ENCODE measurements around the gene CPPED1. TPM values are rescaled to one million over a fixed set of nuclear protein-coding genes. Genes with fewer than 3 reads are reported as not detected.

The CPPED1 gene
- total RNA-seq, 4 donors from 2014 or later: 10.4 to 18.9 (median 16.0) TPM

DNA sequence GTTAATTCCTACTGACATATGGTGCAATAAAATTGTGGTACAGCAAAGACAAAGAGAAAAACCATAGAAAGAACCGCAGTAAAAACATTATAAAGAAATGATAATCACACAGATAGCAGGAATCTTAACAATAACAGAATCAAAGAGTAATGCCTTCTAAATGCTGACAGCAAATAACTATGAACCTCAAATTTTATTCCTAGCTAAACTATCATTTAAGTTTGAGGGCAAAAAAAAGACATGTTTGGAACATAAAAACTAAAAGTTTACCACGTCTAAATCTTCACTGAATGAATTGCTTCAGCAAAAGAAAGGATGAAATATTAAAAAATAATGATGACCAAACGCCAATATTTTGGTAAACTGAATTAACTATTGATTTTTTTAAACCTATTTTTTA lies 135.8 kb downstream of the CPPED1 start:
- no peaks in the 10 kb centered on the region for H3K27me3 ChIP-seq
- no peaks in the 10 kb centered on the region for H3K4me1 ChIP-seq
- TF ChIP-seq, protein P1, sequence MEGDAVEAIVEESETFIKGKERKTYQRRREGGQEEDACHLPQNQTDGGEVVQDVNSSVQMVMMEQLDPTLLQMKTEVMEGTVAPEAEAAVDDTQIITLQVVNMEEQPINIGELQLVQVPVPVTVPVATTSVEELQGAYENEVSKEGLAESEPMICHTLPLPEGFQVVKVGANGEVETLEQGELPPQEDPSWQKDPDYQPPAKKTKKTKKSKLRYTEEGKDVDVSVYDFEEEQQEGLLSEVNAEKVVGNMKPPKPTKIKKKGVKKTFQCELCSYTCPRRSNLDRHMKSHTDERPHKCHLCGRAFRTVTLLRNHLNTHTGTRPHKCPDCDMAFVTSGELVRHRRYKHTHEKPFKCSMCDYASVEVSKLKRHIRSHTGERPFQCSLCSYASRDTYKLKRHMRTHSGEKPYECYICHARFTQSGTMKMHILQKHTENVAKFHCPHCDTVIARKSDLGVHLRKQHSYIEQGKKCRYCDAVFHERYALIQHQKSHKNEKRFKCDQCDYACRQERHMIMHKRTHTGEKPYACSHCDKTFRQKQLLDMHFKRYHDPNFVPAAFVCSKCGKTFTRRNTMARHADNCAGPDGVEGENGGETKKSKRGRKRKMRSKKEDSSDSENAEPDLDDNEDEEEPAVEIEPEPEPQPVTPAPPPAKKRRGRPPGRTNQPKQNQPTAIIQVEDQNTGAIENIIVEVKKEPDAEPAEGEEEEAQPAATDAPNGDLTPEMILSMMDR (IDR thresholded peaks at IDR 0.05): no peak
- TF ChIP-seq EP300 (IDR thresholded peaks at IDR 0.05) (no peak), POLR2A (IDR thresholded peaks at IDR 0.05) (no peak)
- no peak overlapping the region for H3K4me3 ChIP-seq
- 57 to 73% methylated on average over 3 of the region's 3 CpGs for WGBS, 2 donors
- DNase-seq (ENCODE audit: low spot score in 2 of 2): no peak
- H3K9me3 ChIP-seq: peaks cover 0 to 37% (median 3%) of the 10 kb centered on the region in 4 donors
- peaks cover 0 to 47% (median 0%) of the 10 kb centered on the region in 3 donors for H3K36me3 ChIP-seq
- no peak overlapping the region for H3K27ac ChIP-seq

DNA sequence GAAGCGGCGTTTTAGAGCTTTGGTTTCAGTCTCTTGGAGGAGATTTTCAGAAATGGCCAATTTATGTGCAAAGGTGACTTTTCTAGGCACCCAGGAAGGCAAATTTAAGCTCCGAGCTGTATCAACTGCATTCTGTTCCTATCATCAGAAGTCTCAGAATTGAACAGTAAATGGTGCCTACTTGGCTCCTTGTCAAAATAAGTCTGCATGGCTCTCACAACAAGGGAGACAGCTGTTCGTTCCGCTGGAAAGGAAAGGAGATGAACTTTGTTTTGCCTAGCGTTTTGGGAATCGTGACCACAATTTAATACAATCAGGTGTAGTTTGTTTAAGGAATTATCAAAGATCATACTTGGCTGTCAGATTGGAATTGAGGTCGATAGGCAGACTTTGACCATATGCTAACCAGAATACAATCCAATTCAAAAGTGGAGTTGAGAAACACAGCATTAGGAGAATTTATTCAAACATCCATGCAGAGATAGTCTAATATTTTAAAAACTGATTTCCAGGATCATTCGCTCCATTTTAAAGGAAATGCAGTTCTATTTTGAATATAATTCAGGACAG lies 139.4 kb downstream of the CPPED1 start:
- Histone ChIP-seq H3K27me3 (no peaks in the 10 kb centered on the region), H3K9me3 (peaks cover 0 to 30% (median 3%) of the 10 kb centered on the region in 4 donors), H3K27ac (no peak overlapping the region), H3K4me3 (no peak overlapping the region), H3K36me3 (peaks cover 0 to 40% (median 0%) of the 10 kb centered on the region in 3 donors), H3K4me1 (no peaks in the 10 kb centered on the region)
- TF ChIP-seq, protein P1 (IDR thresholded peaks at IDR 0.05): no peak
- TF ChIP-seq EP300 (IDR thresholded peaks at IDR 0.05) (no peak), POLR2A (IDR thresholded peaks at IDR 0.05) (no peak)
- 92 to 95% methylated on average over 9 of the region's 9 CpGs for WGBS, 2 donors
- DNase-seq (ENCODE audit: low spot score in 2 of 2): no peak

DNA sequence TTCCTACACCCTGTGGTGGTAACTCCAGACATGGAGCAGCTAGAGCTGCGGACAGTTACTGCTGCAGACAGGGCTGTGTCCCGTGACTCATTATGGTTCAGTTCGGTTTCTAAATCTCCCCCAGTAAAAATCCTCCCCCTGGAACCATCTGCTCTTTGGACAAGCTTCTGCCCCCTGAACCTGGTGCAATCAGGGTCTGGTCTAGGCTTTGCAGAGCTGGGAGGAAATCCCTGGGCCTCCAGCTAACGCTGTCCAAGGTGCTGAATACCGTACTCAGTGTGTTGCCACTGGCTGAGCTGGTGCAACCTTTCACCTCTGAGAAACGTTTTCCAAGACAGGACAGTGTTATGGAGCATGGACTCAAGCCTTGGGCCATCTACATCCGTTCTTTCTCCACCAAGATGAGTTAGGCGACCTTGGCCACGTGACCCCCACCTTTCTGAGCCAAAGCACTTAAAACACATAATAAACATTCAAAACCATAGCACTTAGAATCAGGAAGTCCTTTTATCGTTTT lies 142.0 kb downstream of the CPPED1 start:
- no peak for DNase-seq (ENCODE audit: low spot score in 2 of 2)
- Histone ChIP-seq H3K36me3 (peaks cover 0 to 48% (median 0%) of the 10 kb centered on the region in 3 donors), H3K27me3 (no peaks in the 10 kb centered on the region), H3K27ac (no peak overlapping the region), H3K4me1 (no peaks in the 10 kb centered on the region), H3K9me3 (peaks cover 0 to 30% (median 0%) of the 10 kb centered on the region in 4 donors), H3K4me3 (no peak overlapping the region)
- 35 to 44% methylated on average over 10 of the region's 10 CpGs for WGBS, 2 donors
- TF ChIP-seq POLR2A (IDR thresholded peaks at IDR 0.05) (no peak), EP300 (IDR thresholded peaks at IDR 0.05) (no peak)
- TF ChIP-seq, protein P1 (IDR thresholded peaks at IDR 0.05): no peak

DNA sequence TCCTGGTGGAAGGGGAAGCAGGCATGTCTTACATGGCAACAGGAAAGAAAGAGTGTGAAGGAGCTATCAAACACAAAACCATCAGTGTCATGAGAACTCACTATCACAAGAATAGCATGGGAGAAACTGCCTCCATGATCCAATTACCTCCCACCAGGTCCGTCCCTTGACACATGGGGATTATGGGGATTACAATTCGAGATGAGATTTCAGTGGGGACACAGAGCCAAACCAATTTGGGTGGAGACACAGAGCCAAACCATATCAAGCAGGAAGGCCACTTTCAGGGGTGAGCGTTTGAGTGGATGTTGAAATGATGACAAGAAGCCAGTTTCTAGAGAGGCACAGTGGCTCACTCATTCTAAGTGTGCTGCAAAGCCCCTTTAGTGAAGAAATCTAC lies 143.8 kb downstream of the CPPED1 start:
- DNase-seq (ENCODE audit: low spot score in 2 of 2): no peak
- WGBS, 2 donors: 71 to 73% methylated on average over 3 of the region's 3 CpGs
- Histone ChIP-seq H3K4me1 (no peaks in the 10 kb centered on the region), H3K27ac (no peak overlapping the region), H3K27me3 (no peaks in the 10 kb centered on the region), H3K4me3 (no peak overlapping the region), H3K9me3 (peaks cover 0 to 28% (median 0%) of the 10 kb centered on the region in 4 donors), H3K36me3 (peaks cover 0 to 47% (median 0%) of the 10 kb centered on the region in 3 donors)
- TF ChIP-seq POLR2A (IDR thresholded peaks at IDR 0.05): no peak
- TF ChIP-seq, protein P1 (IDR thresholded peaks at IDR 0.05): no peak
- no peak for TF ChIP-seq EP300 (IDR thresholded peaks at IDR 0.05)

DNA sequence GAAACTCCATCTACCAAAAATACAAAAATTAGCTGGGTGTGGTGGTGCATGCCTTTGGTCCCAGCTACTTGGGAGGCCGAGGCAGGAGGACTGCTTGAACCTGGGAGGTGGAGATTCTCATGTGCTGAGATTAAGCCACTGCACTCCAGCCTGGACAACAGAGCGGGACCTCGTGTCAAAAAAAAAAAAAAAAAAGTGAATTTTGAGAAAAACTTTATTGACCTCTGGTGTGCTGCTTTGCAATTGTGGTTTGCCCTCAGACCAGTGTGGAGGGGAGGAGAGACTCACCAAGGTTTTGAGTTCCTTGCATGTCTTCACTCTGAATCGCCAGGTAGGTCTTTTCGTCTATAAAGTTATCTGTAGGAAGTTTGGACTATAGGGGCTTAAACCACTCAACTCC lies 145.2 kb downstream of the CPPED1 start:
- H3K36me3 ChIP-seq: peaks cover 0 to 33% (median 0%) of the 10 kb centered on the region in 3 donors
- no peak for TF ChIP-seq EP300 (IDR thresholded peaks at IDR 0.05)
- TF ChIP-seq, protein P1 (IDR thresholded peaks at IDR 0.05): no peak
- TF ChIP-seq POLR2A (IDR thresholded peaks at IDR 0.05): no peak
- H3K27me3 ChIP-seq: no peaks in the 10 kb centered on the region
- peaks cover 0 to 28% (median 0%) of the 10 kb centered on the region in 4 donors for H3K9me3 ChIP-seq
- DNase-seq (ENCODE audit: low spot score in 2 of 2): no peak
- 94% methylated on average over 5 of the region's 5 CpGs for WGBS, 2 donors
- no peak overlapping the region for H3K27ac ChIP-seq
- H3K4me3 ChIP-seq: no peak overlapping the region
- no peaks in the 10 kb centered on the region for H3K4me1 ChIP-seq

Measured in tibial nerve (tissue), 4 donors.